GM23338 (cell line): Measurements from ENCODE around the gene TOR1AIP2. TPM values are rescaled to one million over a fixed set of nuclear protein-coding genes. Genes with fewer than 3 reads are reported as not detected.
A peak's percentile ranks its signal among the peaks of the same experiment; 100 is the strongest.

Source experiments
- ATAC-seq: fragments of 200-7000 bp; cut with Tn5 transposase; 3 replicates; pipeline ENCODE4 v1.9.1; 2020
- DNase-seq: peaks from one replicate; pipeline ENCODE4 v3.0.0-alpha.2; 2015; ENCODE audit warnings: low spot score
- H2AFZ ChIP-seq: fragments of 200-600 bp; sonication (generic); 2 replicates; pipeline ENCODE4 v1.8.0; 2016; ENCODE audit warnings: antibody characterized with exemption, mild to moderate bottlenecking, moderate library complexity
- H3F3A ChIP-seq: fragments of 200-600 bp; sonication (generic); replicated peaks from 2 replicates; pipeline ENCODE4 v1.8.0; 2017; ENCODE audit warnings: antibody characterized with exemption, mixed run types, low read depth
- H3K27ac ChIP-seq: fragments of 200-600 bp; sonication (generic); 2 replicates; pipeline ENCODE4 v1.6.1; 2016; ENCODE audit warnings: low read depth
- H3K27me3 ChIP-seq: fragments of 200-600 bp; sonication (generic); 2 replicates; pipeline ENCODE4 v1.8.0; 2016; ENCODE audit warnings: mild to moderate bottlenecking, mixed run types, moderate library complexity; ENCODE audit not compliant: insufficient read depth
- H3K36me3 ChIP-seq: fragments of 200-600 bp; sonication (generic); 2 replicates; pipeline ENCODE4 v1.8.0; 2016; ENCODE audit warnings: mild to moderate bottlenecking; ENCODE audit not compliant: insufficient read depth
- H3K4me1 ChIP-seq: fragments of 200-600 bp; sonication (generic); 2 replicates; pipeline ENCODE4 v1.8.0; 2016; ENCODE audit warnings: mild to moderate bottlenecking, moderate library complexity; ENCODE audit not compliant: insufficient read depth
- H3K4me2 ChIP-seq: fragments of 200-600 bp; sonication (generic); 2 replicates; pipeline ENCODE4 v1.7.1; 2017; ENCODE audit warnings: mixed run types
- H3K4me3 ChIP-seq: fragments of 200-600 bp; sonication (generic); 2 replicates; pipeline ENCODE4 v1.6.1; 2016; ENCODE audit warnings: mixed run types
- H3K79me2 ChIP-seq: fragments of 200-600 bp; sonication (generic); replicated peaks from 2 replicates; pipeline ENCODE4 v1.8.0; 2017; ENCODE audit warnings: mild to moderate bottlenecking; ENCODE audit not compliant: insufficient read depth
- H3K9me2 ChIP-seq: fragments of 200-600 bp; sonication (generic); 2 replicates; pipeline ENCODE4 v1.8.0; 2017; ENCODE audit not compliant: insufficient read depth
- H4K20me1 ChIP-seq: fragments of 200-600 bp; sonication (generic); replicated peaks from 2 replicates; pipeline ENCODE4 v1.8.0; 2017; ENCODE audit warnings: mild to moderate bottlenecking; ENCODE audit not compliant: insufficient read depth
- H3K27ac Mint-ChIP-seq: 2 replicates; pipeline ENCODE4 v1.8.0; 2020; ENCODE audit warnings: inconsistent platforms, mild to moderate bottlenecking, moderate library complexity, mixed read lengths
- H3K27me3 Mint-ChIP-seq: 3 replicates; pipeline ENCODE4 v1.8.0; 2022; ENCODE audit warnings: low read depth, mild to moderate bottlenecking, moderate library complexity, mixed read lengths, inconsistent platforms; ENCODE audit not compliant: insufficient read depth, poor library complexity
- H3K36me3 Mint-ChIP-seq: 3 replicates; pipeline ENCODE4 v1.8.0; 2021; ENCODE audit warnings: low read depth, mild to moderate bottlenecking, inconsistent platforms, moderate library complexity, mixed read lengths
- H3K4me1 Mint-ChIP-seq: 3 replicates; pipeline ENCODE4 v1.8.0; 2020; ENCODE audit warnings: mild to moderate bottlenecking, inconsistent platforms, mixed read lengths
- H3K4me3 Mint-ChIP-seq: 3 replicates; pipeline ENCODE4 v1.8.0; 2021; ENCODE audit warnings: moderate library complexity, mild to moderate bottlenecking, inconsistent platforms, mixed read lengths
- H3K9me3 Mint-ChIP-seq: 3 replicates; pipeline ENCODE4 v1.8.0; 2020; ENCODE audit warnings: moderate library complexity, mild to moderate bottlenecking, inconsistent platforms, mixed read lengths
- CREB1 ChIP-seq: fragments of 250-450 bp; sonication (Bioruptor Pico); IDR thresholded peaks from 2 replicates; pipeline ENCODE4 v1.5.0; 2020; ENCODE audit warnings: low read depth, mild to moderate bottlenecking, moderate library complexity
- CTCF ChIP-seq, 2 experiments: fragments of 200-600 bp in 1 of 2; sonication (generic) in 1 of 2; conservative IDR thresholded peaks; 2 replicates each; pipeline versions ENCODE4 v1.5.1 to v1.6.1; 2016 to 2017; ENCODE audit warnings: antibody characterized with exemption in 2 of 2, low read depth in 2 of 2, mild to moderate bottlenecking in 2 of 2, moderate library complexity in 1 of 2
- EZH2 ChIP-seq: fragments of 200-600 bp; sonication (generic); IDR thresholded peaks from one replicate; pipeline ENCODE4 v1.8.0; 2017; ENCODE audit warnings: antibody characterized with exemption, mild to moderate bottlenecking, low read depth; ENCODE audit not compliant: unreplicated experiment
- JUNB ChIP-seq: IDR thresholded peaks from one replicate; pipeline ENCODE4 v1.6.1; 2016; ENCODE audit warnings: antibody characterized with exemption; ENCODE audit not compliant: unreplicated experiment
- NANOG ChIP-seq: IDR thresholded peaks from 2 replicates; pipeline ENCODE4 v1.6.1; 2016; ENCODE audit warnings: antibody characterized with exemption, borderline replicate concordance
- POLR2AphosphoS5 ChIP-seq: IDR thresholded peaks from 2 replicates; pipeline ENCODE4 v1.6.1; 2016; ENCODE audit warnings: antibody characterized with exemption, low read depth
- REST ChIP-seq: IDR thresholded peaks from one replicate; pipeline ENCODE4 v1.6.1; 2018; ENCODE audit warnings: antibody characterized with exemption; ENCODE audit not compliant: unreplicated experiment
- STAT1 ChIP-seq: IDR thresholded peaks from one replicate; pipeline ENCODE4 v1.6.1; 2016; ENCODE audit warnings: antibody characterized with exemption; ENCODE audit not compliant: unreplicated experiment
- ZNF114 ChIP-seq: fragments of 250-450 bp; sonication (Bioruptor Pico); IDR thresholded peaks from 2 replicates; pipeline ENCODE4 v1.5.0; 2020; ENCODE audit warnings: mild to moderate bottlenecking, moderate library complexity
- ZNF331 ChIP-seq: fragments of 250-450 bp; sonication (Bioruptor Pico); IDR thresholded peaks from 2 replicates; pipeline ENCODE4 v1.5.0; 2020; ENCODE audit warnings: low read depth, mild to moderate bottlenecking, moderate library complexity
- polyA plus RNA-seq: library from polyadenylated mRNA; unstranded; fragments of >200 nt; fragmentation: Nextera tagmentation; extraction: Ambion mirVana; gene quantifications from 2 replicates; pipeline ENCODE4 v1.2.1, GENCODE V29; 2016
- total RNA-seq: library from RNA; depleted of rRNA; stranded (reverse); fragments of >200 nt; shearing (Covaris generic); gene quantifications from 2 replicates; pipeline ENCODE4 v1.2.3, GENCODE V29; 2014

The TOR1AIP2 gene
- total and polyA plus RNA-seq, 2 experiments from 2014 or later = 21.1 to 81.3 TPM

- H3K27ac Mint-ChIP-seq = no peak overlapping the region
- Histone ChIP-seq H3K4me1 (no peaks in the 10 kb centered on the region; the same call in none of the 2 replicates), H3K36me3 (peaks cover 21% of the 10 kb centered on the region), H3K27me3 (no peaks in the 10 kb centered on the region), H2AFZ (no peak overlapping the region), H3K4me2 (no peak overlapping the region), H3K79me2 (peaks cover 13% of the 10 kb centered on the region), H3K9me2 (no peaks in the 10 kb centered on the region), H3K27ac (no peak overlapping the region), H3K4me3 (no peak overlapping the region), H3F3A (peaks cover 5% of the 10 kb centered on the region; the same call in 1 of the 2 replicates), H4K20me1 (no peaks in the 10 kb centered on the region)
- H3K4me1 Mint-ChIP-seq = peaks cover 8% of the 10 kb centered on the region
- ATAC-seq (no peak), DNase-seq (no peak)
- no peak for TF ChIP-seq EZH2
- no peak for TF ChIP-seq ZNF114 (CRISPR knock-in tag)
- H3K4me3 Mint-ChIP-seq = no peak overlapping the region
- no peaks in the 10 kb centered on the region for H3K9me3 Mint-ChIP-seq
- H3K27me3 Mint-ChIP-seq = no peaks in the 10 kb centered on the region
- peaks cover 21% of the 10 kb centered on the region for H3K36me3 Mint-ChIP-seq
Observed at GRCh38 chr1:179888071-179888470, 10.5 kb upstream of the TOR1AIP2 start.

- H3K4me3 Mint-ChIP-seq = peak overlapping the region; percentile 95
- no peak overlapping the region for H2AFZ ChIP-seq
Observed at GRCh38 chr1:179883745-179884138, 6.1 kb upstream of the TOR1AIP2 start.

GRCh38 chr1:179883040-179883744, 5.6 kb upstream of the TOR1AIP2 start:
- H3K36me3 ChIP-seq = peaks cover 6% of the 10 kb centered on the region; the same call in 1 of the 2 replicates
- Mint-ChIP-seq H3K4me1 (peaks cover 18% of the 10 kb centered on the region), H3K27me3 (peaks cover 3% of the 10 kb centered on the region), H3K4me3 (peak overlapping the region; percentile 95), H3K36me3 (peaks cover 16% of the 10 kb centered on the region), H3K27ac (peak overlapping the region; percentile 100), H3K9me3 (no peaks in the 10 kb centered on the region)
- H2AFZ ChIP-seq = peak overlapping the region; percentile 89
- peak overlapping the region; percentile 95 for H3K4me2 ChIP-seq
- H3K79me2 ChIP-seq = peaks cover 13% of the 10 kb centered on the region
- peak; percentile 76 for ATAC-seq
- H3K27me3 ChIP-seq = no peaks in the 10 kb centered on the region
- H3F3A ChIP-seq = peaks cover 11% of the 10 kb centered on the region; the same call in 1 of the 2 replicates
- DNase-seq = no peak
- H3K27ac ChIP-seq = peak overlapping the region; percentile 100
- H4K20me1 ChIP-seq = no peaks in the 10 kb centered on the region
- no peaks in the 10 kb centered on the region for H3K9me2 ChIP-seq
- H3K4me1 ChIP-seq = peaks cover 10% of the 10 kb centered on the region
- H3K4me3 ChIP-seq = peak overlapping the region; percentile 92
- TF ChIP-seq NANOG (no peak), JUNB (no peak), CTCF (conservative IDR thresholded peaks at IDR 0.05; ENCODE audit: low read depth in 2 of 2) (no peak), STAT1 (no peak), POLR2AphosphoS5 (no peak), REST (no peak), ZNF331 (no peak)

More at GRCh38 chr1:179883745-179884138, 6.1 kb upstream of the TOR1AIP2 start:
- Histone ChIP-seq H3K27ac (peak overlapping the region; percentile 100), H3K9me2 (no peaks in the 10 kb centered on the region), H3F3A (peaks cover 11% of the 10 kb centered on the region; the same call in 1 of the 2 replicates), H3K4me3 (peak overlapping the region; percentile 92), H3K27me3 (no peaks in the 10 kb centered on the region), H3K79me2 (peaks cover 13% of the 10 kb centered on the region), H3K4me2 (peak overlapping the region; percentile 95), H3K36me3 (peaks cover 6% of the 10 kb centered on the region; the same call in 1 of the 2 replicates), H4K20me1 (no peaks in the 10 kb centered on the region), H3K4me1 (peaks cover 10% of the 10 kb centered on the region)
- Mint-ChIP-seq H3K4me1 (peaks cover 18% of the 10 kb centered on the region), H3K9me3 (no peaks in the 10 kb centered on the region), H3K27me3 (peaks cover 3% of the 10 kb centered on the region), H3K27ac (peak overlapping the region; percentile 100), H3K36me3 (peaks cover 16% of the 10 kb centered on the region)
- DNase-seq = peak; percentile 80
- TF ChIP-seq CREB1 (CRISPR knock-in tag) = peak; percentile 86
- no peak for TF ChIP-seq STAT1
- ATAC-seq = peak; percentile 10
